K562 (cell line): ENCODE results near the gene CPNE6. TPM values are rescaled to one million over a fixed set of nuclear protein-coding genes. Genes with fewer than 3 reads are reported as not detected.

Experiments
- ATAC-seq: fragments of 200-7000 bp; cut with Tn5 transposase; 3 replicates; pipeline ENCODE4 v1.9.1; 2020; ENCODE audit warnings: moderate library complexity
- BruUV-seq: library from RNA; stranded (reverse); fragments of 400-500 nt; replicated peaks from 2 replicates; lab custom pipeline; 2021; lab: Mats Ljungman, UMichigan
- CTCF ChIA-PET: fragments of 300-600 bp; formaldehyde crosslinking; extraction: SDS; loops from one replicate; lab custom pipeline; 2021; ENCODE audit warnings: low intra/inter-chr PET ratio; lab: Yijun Ruan, JAX
- POLR2A ChIA-PET: fragments of 300-600, 350-650 bp; sonication (Branson Sonifier 250); formaldehyde crosslinking; extraction: SDS; loops from one replicate; lab custom pipeline; 2021; ENCODE audit warnings: antibody characterized with exemption, inconsistent platforms; lab: Yijun Ruan, JAX
- DNase-seq, 4 experiments: peaks; one replicate each; pipeline versions ENCODE4 v3.0.0 to v3.0.0-alpha.2; 2011 to 2018; ENCODE audit warnings: low spot score in 3 of 4, mixed read lengths in 3 of 4; ENCODE audit errors: extremely low read depth in 1 of 4
- FAIRE-seq: peaks from 2 replicates; lab custom pipeline; 2011; peaks lifted over from hg19 to GRCh38; lab: Jason Lieb, UNC
- H2AFZ ChIP-seq: 2 replicates; pipeline ENCODE4 v1.6.0; 2011; ENCODE audit warnings: low read depth, low read length, control low read depth, inconsistent platforms
- H3K27ac ChIP-seq: fragments of 200-600 bp; 3 replicates; pipeline ENCODE4 v1.8.0; 2011; ENCODE audit warnings: low read depth, mild to moderate bottlenecking, control low read depth, inconsistent platforms, low read length, moderate library complexity, mixed read lengths; ENCODE audit errors: extremely low read depth
- H3K27me3 ChIP-seq, 2 experiments: fragments of 300-600 bp in 1 of 2; 2 replicates in 1 of 2; 3 replicates in 1 of 2; pipeline versions ENCODE4 v1.6.0 to v1.8.0; 2011; ENCODE audit warnings: inconsistent platforms in 2 of 2, low read length in 2 of 2, mild to moderate bottlenecking in 1 of 2, mixed read lengths in 1 of 2, moderate library complexity in 1 of 2; ENCODE audit not compliant: control insufficient read depth in 2 of 2, insufficient read depth in 2 of 2
- H3K36me3 ChIP-seq: fragments of 300-600 bp; 3 replicates; pipeline ENCODE4 v1.8.0; 2011; ENCODE audit warnings: mild to moderate bottlenecking, low read length, inconsistent platforms; ENCODE audit not compliant: control insufficient read depth, insufficient read depth
- H3K4me1 ChIP-seq, 2 experiments: fragments of 200-600 bp in 1 of 2; replicated peaks in 1 of 2; 2 replicates in 1 of 2; 3 replicates in 1 of 2; pipeline versions ENCODE4 v1.5.1 to v1.8.0; 2011; ENCODE audit warnings: inconsistent platforms in 2 of 2, low read length in 2 of 2, mild to moderate bottlenecking in 1 of 2, mixed read lengths in 1 of 2, moderate library complexity in 1 of 2; ENCODE audit not compliant: control insufficient read depth in 2 of 2, insufficient read depth in 2 of 2
- H3K4me2 ChIP-seq: 2 replicates; pipeline ENCODE4 v1.6.1; 2011; ENCODE audit warnings: low read length, control low read depth, inconsistent platforms, mixed read lengths; ENCODE audit not compliant: insufficient read depth
- H3K4me3 ChIP-seq: fragments of 200-600 bp; sonication (generic), shearing (Covaris generic); 2 replicates; pipeline ENCODE4 v1.5.1; 2016; ENCODE audit warnings: control low read depth, inconsistent platforms
- H3K79me2 ChIP-seq: fragments of 200-600 bp; 3 replicates; pipeline ENCODE4 v1.8.0; 2011; ENCODE audit warnings: low read length, inconsistent platforms; ENCODE audit not compliant: control insufficient read depth, insufficient read depth
- H3K9ac ChIP-seq, 2 experiments: 2 replicates each; pipeline versions ENCODE4 v1.6.0 to v1.6.1; 2011; ENCODE audit warnings: low read depth in 2 of 2, low read length in 2 of 2, control low read depth in 1 of 2, inconsistent platforms in 1 of 2, mild to moderate bottlenecking in 1 of 2, mixed read lengths in 1 of 2; ENCODE audit not compliant: insufficient read depth in 1 of 2
- H3K9me1 ChIP-seq: one replicate; pipeline ENCODE4 v1.6.0; 2011; ENCODE audit warnings: inconsistent platforms, mild to moderate bottlenecking, low read length, moderate library complexity; ENCODE audit not compliant: control insufficient read depth, insufficient read depth
- H3K9me3 ChIP-seq: replicated peaks from 2 replicates; pipeline ENCODE4 v1.5.1; 2011; ENCODE audit warnings: low read depth, low read length, inconsistent platforms; ENCODE audit not compliant: control insufficient read depth, insufficient read depth
- H4K20me1 ChIP-seq: replicated peaks from 2 replicates; pipeline ENCODE4 v1.6.1; 2011; ENCODE audit warnings: low read length, inconsistent platforms, mixed read lengths; ENCODE audit not compliant: control insufficient read depth, insufficient read depth
- BRF2 ChIP-seq: IDR thresholded peaks from 3 replicates; pipeline ENCODE4 v1.6.1; 2011; ENCODE audit warnings: borderline replicate concordance, mild to moderate bottlenecking; ENCODE audit not compliant: insufficient read length, insufficient read depth
- CREBBP ChIP-seq: IDR thresholded peaks from one replicate; pipeline ENCODE4 v1.6.1; 2012; ENCODE audit warnings: low read depth, mild to moderate bottlenecking, control low read depth, inconsistent platforms, low read length
- ETV1 ChIP-seq: fragments of 450-650 bp; conservative IDR thresholded peaks from 2 replicates; pipeline ENCODE4 v1.6.1; 2016; ENCODE audit warnings: missing genetic modification characterization, control low read depth, low read depth, missing compliant biosample characterization
- HDAC2 ChIP-seq: fragments of 450-650 bp; IDR thresholded peaks from 2 replicates; pipeline ENCODE4 v1.6.1; 2016; ENCODE audit warnings: mild to moderate bottlenecking
- HES1 ChIP-seq: fragments of 450-650 bp; IDR thresholded peaks from 2 replicates; pipeline ENCODE4 v1.6.1; 2016; ENCODE audit warnings: low read depth, mild to moderate bottlenecking, moderate library complexity
- LARP7 ChIP-seq: fragments of 450-650 bp; IDR thresholded peaks from 2 replicates; pipeline ENCODE4 v1.6.1; 2016
- MCM7 ChIP-seq, 2 experiments: fragments of 450-650 bp; IDR thresholded peaks; 2 replicates each; pipeline ENCODE4 v1.6.1; 2016 to 2018
- NFE2L1 ChIP-seq: fragments of 450-650 bp; IDR thresholded peaks from 2 replicates; pipeline ENCODE4 v1.6.1; 2016; ENCODE audit warnings: missing genetic modification characterization, low read depth, mild to moderate bottlenecking, missing compliant biosample characterization, moderate library complexity, borderline replicate concordance
- NR2C1 ChIP-seq, 2 experiments: fragments of 450-650 bp; IDR thresholded peaks; 2 replicates each; pipeline ENCODE4 v1.6.1; 2017; ENCODE audit warnings: mild to moderate bottlenecking in 2 of 2, antibody characterized with exemption in 1 of 2, inconsistent platforms in 1 of 2, missing compliant biosample characterization in 1 of 2, missing genetic modification characterization in 1 of 2
- NR4A1 ChIP-seq, 2 experiments: fragments of 250-450 bp in 1 of 2; fragments of 450-650 bp in 1 of 2; sonication (Bioruptor Pico) in 1 of 2; IDR thresholded peaks; 2 replicates each; pipeline versions ENCODE4 v1.4.0 to v1.6.1; 2016 to 2020; ENCODE audit warnings: mild to moderate bottlenecking in 2 of 2, missing compliant biosample characterization in 1 of 2, missing genetic modification characterization in 1 of 2, moderate library complexity in 1 of 2
- PHF8 ChIP-seq: fragments of 200-600 bp; sonication (generic); IDR thresholded peaks from 2 replicates; pipeline ENCODE4 v1.6.1; 2012; ENCODE audit warnings: mixed run types, mild to moderate bottlenecking, inconsistent platforms, low read length, moderate library complexity, borderline replicate concordance
- RFX1 ChIP-seq: fragments of 450-650 bp; IDR thresholded peaks from 2 replicates; pipeline ENCODE4 v1.6.1; 2016; ENCODE audit warnings: mild to moderate bottlenecking, moderate library complexity
- SIN3B ChIP-seq: fragments of 450-650 bp; IDR thresholded peaks from 2 replicates; pipeline ENCODE4 v1.6.1; 2017; ENCODE audit warnings: low read depth, mild to moderate bottlenecking, moderate library complexity
- SPI1 ChIP-seq: IDR thresholded peaks from 2 replicates; pipeline ENCODE4 v1.6.1; 2011; ENCODE audit warnings: low read depth, low read length, control low read depth, borderline replicate concordance
- ZBTB2 ChIP-seq: fragments of 450-650 bp; IDR thresholded peaks from 2 replicates; pipeline ENCODE4 v1.6.1; 2016; ENCODE audit warnings: antibody characterized with exemption
- WGBS: fragments of 100-300 bp; shearing (Covaris generic); methylation state at CpG from one replicate; pipeline ENCODE4 v1.1.6; 2016; ENCODE audit warnings: low coverage, mixed read lengths; ENCODE audit not compliant: insufficient coverage; ENCODE audit errors: missing lambda C conversion rate; 5-methylcytosine and 5-hydroxymethylcytosine counted together
- in situ Hi-C: fragments of 300-500 bp; cut with MboI; formaldehyde crosslinking; loops from 4 replicates; pipeline ENCODE4 v1.15.0; 2018; ENCODE audit warnings: inconsistent platforms, mixed read lengths
- intact Hi-C: fragments of 100-400 bp; cut with micrococcal nuclease; formaldehyde crosslinking; loops from 2 replicates; pipeline ENCODE4 v1.14.2; 2022
- polyA plus RNA-seq, 8 experiments: library from polyadenylated mRNA; depleted of rRNA in 4 of 8; stranded (reverse) in 5 of 8; unstranded in 3 of 8; fragments of >200 nt; fragmentation: Nextera tagmentation in 2 of 8; fragmentation: Illumina TruSeq in 1 of 8; extraction: Ambion mirVana in 2 of 8; extraction: Trizol in 1 of 8; gene quantifications; 2 replicates each; pipeline versions ENCODE4 v1.2.1 to v1.2.3, GENCODE V29; 2011 to 2014; ENCODE audit warnings: inconsistent platforms in 1 of 8, missing spikeins in 1 of 8
- total RNA-seq, 7 experiments: library from RNA; depleted of rRNA in 6 of 7; stranded (reverse); fragments of >200 nt in 6 of 7; fragmentation: Illumina TruSeq in 2 of 7; extraction: Trizol in 2 of 7; gene quantifications; 2 replicates each; pipeline versions ENCODE4 v1.2.1 to v1.2.3, GENCODE V29; 2011 to 2021; ENCODE audit warnings: low replicate concordance in 1 of 7

The CPNE6 gene
- total and polyA plus RNA-seq, 9 of the 15 experiments (the other 6 are each of a cell fraction or from before 2014, with no cell fraction given): not detected

GRCh38 chr14:24093207-24093900, 22.0 kb downstream of the CPNE6 start:
- H3K27me3 ChIP-seq: no peaks in the 10 kb centered on the region
- peak overlapping the region; percentile 98 for H3K27ac ChIP-seq
- no peaks in the 10 kb centered on the region for H3K9me3 ChIP-seq
- H3K79me2 ChIP-seq: peaks cover 29% of the 10 kb centered on the region
- CTCF ChIA-PET: no interaction called here
- H2AFZ ChIP-seq: peak overlapping the region; percentile 66
- no peak for ATAC-seq
- H3K9ac ChIP-seq: peak overlapping the region; percentile 85 to 100; a peak in 3 of 4 replicates
- peak overlapping the region; percentile 62 for H3K4me2 ChIP-seq
- BruUV-seq: no TSS peak
- POLR2A ChIA-PET: interaction anchor here (0.5 to 5.8 kb wide), 20 partner anchors 10 to 654 kb away, joined by 3 to 40 read pairs (median 4); partner anchors contain the start of genes DCAF11, EMC9 and IRF9
- intact Hi-C loops: loop anchor here (10.0 kb wide), 2 partner anchors 51 to 79 kb away; partner anchors contain the start of genes EMC9, PSME2 and RNF31
- no peak for DNase-seq
- H4K20me1 ChIP-seq: 0 out of 2 replicates have a peak, but pooled peaks cover 2% of the 10 kb centered on the region
- H3K4me1 ChIP-seq: peaks cover 20 to 22% of the 10 kb centered on the region in 2 experiments; a peak in 4 of 5 replicates
- 58% methylated on average over 14 of the region's 19 CpGs for WGBS
- peaks cover 17% of the 10 kb centered on the region; the same call in 2 of the 3 replicates for H3K36me3 ChIP-seq
- H3K9me1 ChIP-seq: no peaks in the 10 kb centered on the region
- peak; percentile 56 for FAIRE-seq
- in situ Hi-C loops: loop anchor here (5.0 kb wide), 1 partner anchor 36 kb away; no protein-coding TSS in a partner anchor
- H3K4me3 ChIP-seq: peak overlapping the region; percentile 99; the same call in 1 of the 2 replicates
- no peak for TF ChIP-seq PHF8
- TF ChIP-seq RFX1: no peak
- 0 out of 2 replicates have a peak, but pooled peaks have one; percentile 15 for TF ChIP-seq HDAC2
- TF ChIP-seq ETV1: 0 out of 2 replicates have a peak, but pooled peaks have one; percentile 6
- peak; percentile 36; the same call in 1 of the 2 replicates for TF ChIP-seq ZBTB2
- no peak for TF ChIP-seq CREBBP
- no peak for TF ChIP-seq HES1
- no peak for TF ChIP-seq NR2C1 (IDR thresholded peaks at IDR 0.05)
- TF ChIP-seq NR2C1 (tag; IDR thresholded peaks at IDR 0.05): no peak
- TF ChIP-seq NFE2L1 (tag): no peak
- TF ChIP-seq MCM7 (IDR thresholded peaks at IDR 0.05): no peak
- TF ChIP-seq SIN3B: no peak
- no peak for TF ChIP-seq NR4A1 (CRISPR knock-in tag; IDR thresholded peaks at IDR 0.05)
- TF ChIP-seq NR4A1 (tag; IDR thresholded peaks at IDR 0.05): peak; percentile 28; the same call in 1 of the 2 replicates
- peak; percentile 38; the same call in 1 of the 2 replicates for TF ChIP-seq SPI1
- TF ChIP-seq BRF2: no peak
- TF ChIP-seq LARP7: 0 out of 2 replicates have a peak, but pooled peaks have one; percentile 71
